SK-N-SH treated with all-trans-retinoic acid at 6 μM for 48 hours (cell line): Measurements from ENCODE around the gene AMPH.

Experiments
- ATAC-seq: fragments of 200-7000 bp; cut with Tn5 transposase; 3 replicates; pipeline ENCODE4 v1.9.1; 2020; ENCODE audit warnings: mild to moderate bottlenecking, moderate library complexity
- ARNTL ChIP-seq: fragments of 450-650 bp; formaldehyde crosslinking; IDR thresholded peaks from 2 replicates; pipeline ENCODE4 v1.5.0; 2020; ENCODE audit warnings: low read depth, mild to moderate bottlenecking, moderate library complexity, borderline replicate concordance
- BACH2 ChIP-seq: fragments of 250-450 bp; sonication (Bioruptor Pico); IDR thresholded peaks from 2 replicates; pipeline ENCODE4 v1.9.0; 2021; ENCODE audit warnings: mild to moderate bottlenecking, borderline replicate concordance
- CREB5 ChIP-seq: fragments of 250-450 bp; sonication (Bioruptor Pico); IDR thresholded peaks from 2 replicates; pipeline ENCODE4 v1.5.1; 2020; ENCODE audit warnings: low read depth, mild to moderate bottlenecking, moderate library complexity
- CSRNP3 ChIP-seq: fragments of 250-450 bp; sonication (Bioruptor Pico); IDR thresholded peaks from 2 replicates; pipeline ENCODE4 v1.5.1; 2021; ENCODE audit warnings: mild to moderate bottlenecking, moderate library complexity
- ESRRG ChIP-seq: fragments of 250-450 bp; sonication (Bioruptor Pico); IDR thresholded peaks from 2 replicates; pipeline ENCODE4 v1.6.1; 2021; ENCODE audit warnings: mild to moderate bottlenecking
- GLIS3 ChIP-seq: fragments of 250-450 bp; sonication (Bioruptor Pico); IDR thresholded peaks from 2 replicates; pipeline ENCODE4 v1.5.0; 2020; ENCODE audit warnings: mild to moderate bottlenecking, moderate library complexity
- ISL1 ChIP-seq: fragments of 250-450 bp; sonication (Bioruptor Pico); IDR thresholded peaks from 2 replicates; pipeline ENCODE4 v2.1.2; 2022; ENCODE audit warnings: mild to moderate bottlenecking, moderate library complexity
- OSR1 ChIP-seq: fragments of 250-450 bp; sonication (Bioruptor Pico); IDR thresholded peaks from 2 replicates; pipeline ENCODE4 v1.8.0; 2022; ENCODE audit warnings: moderate library complexity, mild to moderate bottlenecking, inconsistent platforms
- POU6F1 ChIP-seq: fragments of 250-450 bp; sonication (Bioruptor Pico); IDR thresholded peaks from 2 replicates; pipeline ENCODE4 v1.8.0; 2021; ENCODE audit warnings: low read depth, mild to moderate bottlenecking, moderate library complexity, borderline replicate concordance
- PPARA ChIP-seq: fragments of 250-450 bp; sonication (Bioruptor Pico); IDR thresholded peaks from 2 replicates; pipeline ENCODE4 v1.5.0; 2020; ENCODE audit warnings: mild to moderate bottlenecking, borderline replicate concordance
- RARB ChIP-seq: fragments of 250-450 bp; sonication (Bioruptor Pico); IDR thresholded peaks from 2 replicates; pipeline ENCODE4 v1.8.0; 2021; ENCODE audit warnings: mild to moderate bottlenecking, moderate library complexity
- SNAI2 ChIP-seq: fragments of 250-450 bp; sonication (Bioruptor Pico); IDR thresholded peaks from 2 replicates; pipeline ENCODE4 v1.5.0; 2020; ENCODE audit warnings: mild to moderate bottlenecking, moderate library complexity
- TCF4 ChIP-seq: fragments of 250-450 bp; sonication (Bioruptor Pico); IDR thresholded peaks from 2 replicates; pipeline ENCODE4 v1.8.0; 2021; ENCODE audit warnings: mild to moderate bottlenecking, moderate library complexity, borderline replicate concordance
- TOX ChIP-seq: fragments of 250-450 bp; sonication (Bioruptor Pico); IDR thresholded peaks from 2 replicates; pipeline ENCODE4 v1.8.0; 2021; ENCODE audit warnings: mild to moderate bottlenecking, moderate library complexity, borderline replicate concordance
- TSHZ2 ChIP-seq: fragments of 250-450 bp; sonication (Bioruptor Pico); IDR thresholded peaks from 2 replicates; pipeline ENCODE4 v1.5.0; 2020; ENCODE audit warnings: mild to moderate bottlenecking, moderate library complexity
- ZC3H10 ChIP-seq: fragments of 250-450 bp; sonication (Bioruptor Pico); IDR thresholded peaks from 2 replicates; pipeline ENCODE4 v1.5.1; 2021; ENCODE audit warnings: mild to moderate bottlenecking, moderate library complexity
- ZFP3 ChIP-seq: fragments of 250-450 bp; sonication (Bioruptor Pico); IDR thresholded peaks from 2 replicates; pipeline ENCODE4 v1.5.0; 2020; ENCODE audit warnings: mild to moderate bottlenecking, moderate library complexity
- ZFP30 ChIP-seq: fragments of 450-650 bp; formaldehyde crosslinking; IDR thresholded peaks from 2 replicates; pipeline ENCODE4 v1.5.0; 2022; ENCODE audit warnings: mild to moderate bottlenecking, moderate library complexity
- ZNF565 ChIP-seq: fragments of 450-650 bp; formaldehyde crosslinking; conservative IDR thresholded peaks from 2 replicates; pipeline ENCODE4 v1.5.0; 2020; ENCODE audit warnings: low read depth, mild to moderate bottlenecking, moderate library complexity
- ZNF70 ChIP-seq: fragments of 450-650 bp; formaldehyde crosslinking; IDR thresholded peaks from 2 replicates; pipeline ENCODE4 v1.5.0; 2020; ENCODE audit warnings: mild to moderate bottlenecking, moderate library complexity
- ZNF8 ChIP-seq: fragments of 450-650 bp; formaldehyde crosslinking; IDR thresholded peaks from 2 replicates; pipeline ENCODE4 v1.5.0; 2020; ENCODE audit warnings: mild to moderate bottlenecking, moderate library complexity

AMPH gene

GRCh38 chr7:38391751-38392150 is 239.4 kb downstream of the AMPH start (continued):
- TF ChIP-seq CSRNP3 (CRISPR knock-in tag): no peak
- TF ChIP-seq ARNTL: no peak
- no peak for TF ChIP-seq RARB (CRISPR knock-in tag)
- TF ChIP-seq ZNF565 (CRISPR knock-in tag): no peak
- no peak for TF ChIP-seq OSR1 (CRISPR knock-in tag)

- ATAC-seq: no peak
Observed at GRCh38 chr7:38385682-38386081, 245.5 kb downstream of the AMPH start.

GRCh38 chr7:38383281-38383680 is 247.9 kb downstream of the AMPH start:
- no peak for TF ChIP-seq ZNF8
- no peak for TF ChIP-seq ARNTL
- no peak for TF ChIP-seq PPARA
- no peak for TF ChIP-seq ZC3H10 (CRISPR knock-in tag)
- no peak for TF ChIP-seq TOX (CRISPR knock-in tag)
- TF ChIP-seq, all 23 proteins: peak for 0

More at GRCh38 chr7:38385682-38386081, 245.5 kb downstream of the AMPH start:
- no peak for TF ChIP-seq TCF4 (CRISPR knock-in tag)
- no peak for TF ChIP-seq TOX (CRISPR knock-in tag)
- no peak for TF ChIP-seq ARNTL
- no peak for TF ChIP-seq TSHZ2 (CRISPR knock-in tag)
- no peak for TF ChIP-seq OSR1 (CRISPR knock-in tag)
- no peak for TF ChIP-seq ESRRG (CRISPR knock-in tag)
- TF ChIP-seq ZNF8: no peak
- no peak for TF ChIP-seq ZFP30 (CRISPR knock-in tag)
- TF ChIP-seq GLIS3: no peak
- TF ChIP-seq CREB5 (CRISPR knock-in tag): no peak
- TF ChIP-seq CSRNP3 (CRISPR knock-in tag): no peak
- no peak for TF ChIP-seq SNAI2 (CRISPR knock-in tag)

GRCh38 chr7:38382684-38383083 is 248.5 kb downstream of the AMPH start:
- no peak for ATAC-seq
- TF ChIP-seq PPARA (no peak), GLIS3 (no peak), ISL1 (peak; percentile 58), TOX (CRISPR knock-in tag) (no peak), ARNTL (no peak)

More at GRCh38 chr7:38383281-38383680, 247.9 kb downstream of the AMPH start:
- no peak for ATAC-seq

- no peak for TF ChIP-seq POU6F1 (CRISPR knock-in tag)
- TF ChIP-seq ZFP30 (CRISPR knock-in tag): no peak
- TF ChIP-seq ZNF565 (CRISPR knock-in tag): no peak
- no peak for TF ChIP-seq CSRNP3 (CRISPR knock-in tag)
- no peak for TF ChIP-seq GLIS3
- no peak for TF ChIP-seq RARB (CRISPR knock-in tag)
- TF ChIP-seq ZFP3 (CRISPR knock-in tag): no peak
- TF ChIP-seq OSR1 (CRISPR knock-in tag): no peak
- no peak for TF ChIP-seq ARNTL
- no peak for TF ChIP-seq SNAI2 (CRISPR knock-in tag)
- TF ChIP-seq ZNF70 (CRISPR knock-in tag): no peak
- TF ChIP-seq ISL1: no peak
- no peak for TF ChIP-seq BACH2 (CRISPR knock-in tag)
- TF ChIP-seq CREB5 (CRISPR knock-in tag): no peak
- TF ChIP-seq ESRRG (CRISPR knock-in tag): no peak
- no peak for TF ChIP-seq TOX (CRISPR knock-in tag)
- no peak for ATAC-seq
Observed at GRCh38 chr7:38375453-38375852, 255.7 kb downstream of the AMPH start.
